ENCODE measurements around the gene TECTA.

Gene TECTA

DNA sequence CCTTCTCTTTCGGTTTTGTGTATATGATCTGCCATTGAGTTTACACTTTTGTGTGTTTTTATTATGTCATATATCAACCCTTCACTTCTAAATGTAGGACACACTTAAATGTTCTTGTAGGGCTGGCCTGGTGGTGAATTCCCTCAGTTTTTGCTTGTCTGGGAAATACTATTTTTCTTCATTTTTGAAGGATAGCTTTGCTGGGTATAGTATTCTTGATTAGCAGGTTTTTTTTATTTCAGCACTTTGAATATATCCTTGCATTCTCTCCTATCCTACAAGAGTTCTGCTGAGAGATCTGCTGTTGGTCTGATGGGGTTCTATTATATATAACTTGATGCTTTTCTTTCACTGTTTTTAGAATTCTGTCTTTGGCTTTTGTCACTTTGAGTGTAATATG is 79.1 kb downstream of the TECTA start:
- no peak for DNase-seq

- DNase-seq: no peak
Measured at GRCh38 chr11:121188776-121189175, 87.7 kb downstream of the TECTA start.

GRCh38 chr11:121191818-121192217 is 90.8 kb downstream of the TECTA start:
- DNase-seq: no peak

- DNase-seq: peak; percentile 57
Measured at GRCh38 chr11:121194731-121195596, 93.9 kb downstream of the TECTA start.

DNA sequence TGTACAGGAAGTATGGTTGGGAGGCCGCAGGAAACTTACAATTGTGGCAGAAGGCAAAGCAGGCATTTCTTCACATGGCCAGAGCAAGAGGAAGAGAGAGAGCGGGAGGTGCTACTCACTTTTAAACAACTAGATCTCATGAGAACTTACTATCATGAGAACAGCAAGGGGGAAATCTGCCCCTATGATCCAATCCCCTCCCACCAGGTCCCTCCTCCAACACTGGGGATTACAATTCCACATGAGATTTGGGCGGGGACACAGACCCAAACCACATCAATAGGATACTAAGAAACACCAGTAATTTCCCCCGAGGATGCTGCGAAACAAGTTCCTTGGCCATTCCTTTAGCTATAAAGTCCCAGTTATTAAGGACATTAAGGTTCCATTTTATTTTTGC is 97.4 kb downstream of the TECTA start:
- DNase-seq: no peak

GRCh38 chr11:121199516-121199915 is 98.5 kb downstream of the TECTA start:
- DNase-seq: no peak

DNA sequence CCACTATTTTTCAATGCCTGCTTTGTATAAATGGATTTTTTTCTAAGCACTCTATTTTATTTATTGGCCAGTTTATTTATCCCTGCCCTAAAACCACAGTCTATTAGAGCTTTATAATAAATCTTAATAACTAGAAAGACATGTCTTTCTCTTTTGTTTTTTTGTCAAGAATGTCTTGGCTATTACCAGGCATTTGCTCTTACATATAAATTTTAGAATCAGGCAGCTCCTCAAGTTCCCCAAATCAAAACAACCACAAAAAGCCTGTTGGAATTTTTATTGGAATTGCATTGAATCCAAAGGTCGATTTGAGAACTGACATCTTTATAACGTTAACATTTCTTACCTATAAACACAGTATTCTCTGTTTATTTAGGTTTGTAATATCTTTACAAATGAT is 105.8 kb downstream of the TECTA start:
- DNase-seq: no peak

- DNase-seq: no peak
Measured at GRCh38 chr11:121207485-121208115, 106.6 kb downstream of the TECTA start.

DNA sequence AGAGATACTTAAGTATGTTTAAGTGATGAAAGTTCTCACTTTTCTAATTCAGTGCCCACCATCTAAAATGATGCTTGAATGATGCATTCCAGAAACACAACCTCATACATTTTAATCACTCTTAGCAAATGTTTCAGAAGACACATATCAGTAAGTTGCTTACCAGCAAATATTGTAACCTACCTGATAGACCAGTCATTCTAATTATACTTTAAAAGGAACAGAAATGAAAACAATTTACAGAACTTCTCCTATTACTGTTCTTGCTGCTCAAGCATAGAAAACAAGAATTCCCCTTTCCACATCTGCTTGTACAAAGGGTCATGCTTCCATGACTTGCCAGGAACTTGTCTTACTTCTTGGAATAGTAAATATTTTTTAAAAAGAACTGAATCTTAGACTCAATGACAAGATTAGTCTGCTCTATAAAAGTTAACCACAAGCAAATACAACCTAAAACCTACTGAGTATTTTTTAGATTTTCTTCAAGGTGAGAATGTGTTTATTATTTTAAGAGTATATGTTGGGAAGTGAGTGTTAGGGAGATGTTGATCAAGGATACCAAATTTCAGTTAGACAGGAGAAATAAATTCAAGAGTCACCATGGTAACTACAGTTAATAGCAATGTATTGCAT is 109.5 kb downstream of the TECTA start:
- no peak for DNase-seq

DNA sequence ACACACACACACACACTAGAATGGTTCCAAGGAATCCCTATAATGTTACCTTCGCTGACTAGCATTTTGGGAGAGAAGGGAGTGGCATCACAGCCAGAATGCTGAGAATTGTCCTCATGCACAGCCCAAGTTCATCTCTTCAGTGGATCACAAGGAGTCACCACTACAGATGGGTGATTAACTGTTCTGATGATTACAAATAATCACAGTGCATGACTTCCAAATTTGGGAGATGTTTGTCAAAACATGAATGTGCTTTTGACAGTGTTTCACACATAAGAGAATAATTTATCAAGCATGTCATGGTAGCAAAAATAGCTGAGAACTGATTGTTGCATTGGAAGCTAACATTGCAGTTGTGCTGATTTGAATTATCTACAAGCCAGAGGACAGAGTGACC is 110.6 kb downstream of the TECTA start:
- no peak for DNase-seq

DNA sequence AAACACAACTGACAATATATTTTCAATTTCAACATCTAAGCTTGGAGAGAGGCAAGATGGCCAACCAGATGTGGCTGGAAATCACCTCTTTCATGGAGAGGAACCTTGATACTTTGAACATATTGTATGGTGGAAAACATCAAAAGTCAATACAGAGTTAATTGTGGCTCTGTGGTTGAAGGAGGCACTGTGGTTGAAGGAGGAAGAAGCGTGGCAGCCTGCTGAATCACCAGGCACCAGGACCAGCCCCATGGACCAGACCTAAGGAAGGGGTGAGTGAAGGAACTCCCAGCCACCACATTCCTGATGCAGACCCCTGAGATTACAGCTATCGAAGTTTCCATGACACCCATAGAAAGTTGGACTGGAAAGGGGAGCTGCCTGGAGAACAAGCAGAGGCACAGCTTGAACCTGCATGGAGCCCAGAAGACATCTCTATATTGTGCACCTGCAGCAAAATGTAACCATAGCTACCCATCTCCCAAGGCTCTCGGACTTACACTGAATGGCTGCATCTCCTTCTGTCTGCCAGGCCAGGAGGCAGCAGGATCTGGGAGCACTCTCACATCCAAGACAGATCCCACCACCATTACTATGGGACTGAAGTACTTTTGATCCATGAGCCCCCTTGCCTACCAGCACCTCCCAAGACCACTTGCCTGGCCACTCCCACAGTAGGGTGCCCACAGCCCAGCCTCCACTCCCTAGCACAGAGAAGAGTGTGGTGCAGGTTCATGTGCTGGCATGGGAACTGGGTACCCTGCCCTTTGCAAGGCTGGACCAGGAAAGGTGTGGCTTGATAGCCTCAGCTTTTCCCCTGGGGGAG is 111.7 kb downstream of the TECTA start:
- no peak for DNase-seq

GRCh38 chr11:121213362-121213893 is 112.4 kb downstream of the TECTA start:
- no peak for DNase-seq

DNA sequence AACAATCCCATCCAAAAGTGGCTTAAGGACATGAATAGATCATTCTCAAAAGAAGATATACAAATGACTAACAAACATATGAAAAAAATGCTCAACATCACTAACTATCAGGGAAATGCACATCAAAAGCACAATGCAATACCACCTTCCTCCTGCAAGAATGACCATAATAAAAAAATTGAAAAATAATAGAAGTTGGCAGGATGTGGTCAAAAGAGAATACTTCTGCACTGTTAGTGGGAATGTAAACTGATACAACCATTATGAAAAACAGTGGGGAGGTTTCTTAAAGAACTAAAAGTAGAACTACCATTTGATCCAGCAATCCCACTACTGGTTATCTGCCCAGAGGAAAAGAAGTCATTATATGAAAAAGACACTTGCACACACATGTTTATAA is 113.8 kb downstream of the TECTA start:
- no peak for DNase-seq

- DNase-seq: no peak
Measured at GRCh38 chr11:121221496-121222200, 120.6 kb downstream of the TECTA start.

GRCh38 chr11:121223161-121223560 is 122.1 kb downstream of the TECTA start:
- no peak for DNase-seq

- no peak for DNase-seq
Measured at GRCh38 chr11:121225382-121225781, 124.3 kb downstream of the TECTA start.

GRCh38 chr11:121226415-121227263 is 125.6 kb downstream of the TECTA start:
- DNase-seq: no peak

DNA sequence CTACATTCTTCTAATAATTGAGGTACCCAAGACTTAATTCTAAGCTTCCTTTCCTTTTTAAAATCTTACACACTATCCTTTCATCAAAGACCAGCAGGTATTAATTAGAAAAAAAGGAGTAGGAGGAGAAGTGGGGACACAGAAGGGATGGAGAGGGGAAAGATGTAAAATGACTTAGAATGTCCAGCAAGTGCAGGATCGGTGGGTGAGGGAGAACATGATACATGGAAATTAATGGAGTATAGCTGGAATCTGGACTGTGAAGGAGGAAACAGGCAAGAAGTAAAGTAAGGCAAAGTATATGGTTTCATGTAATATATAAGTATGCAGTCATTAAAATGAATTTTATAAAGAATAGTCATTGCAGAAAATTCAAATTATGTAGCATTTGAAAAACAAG is 127.8 kb downstream of the TECTA start:
- DNase-seq: no peak

DNA sequence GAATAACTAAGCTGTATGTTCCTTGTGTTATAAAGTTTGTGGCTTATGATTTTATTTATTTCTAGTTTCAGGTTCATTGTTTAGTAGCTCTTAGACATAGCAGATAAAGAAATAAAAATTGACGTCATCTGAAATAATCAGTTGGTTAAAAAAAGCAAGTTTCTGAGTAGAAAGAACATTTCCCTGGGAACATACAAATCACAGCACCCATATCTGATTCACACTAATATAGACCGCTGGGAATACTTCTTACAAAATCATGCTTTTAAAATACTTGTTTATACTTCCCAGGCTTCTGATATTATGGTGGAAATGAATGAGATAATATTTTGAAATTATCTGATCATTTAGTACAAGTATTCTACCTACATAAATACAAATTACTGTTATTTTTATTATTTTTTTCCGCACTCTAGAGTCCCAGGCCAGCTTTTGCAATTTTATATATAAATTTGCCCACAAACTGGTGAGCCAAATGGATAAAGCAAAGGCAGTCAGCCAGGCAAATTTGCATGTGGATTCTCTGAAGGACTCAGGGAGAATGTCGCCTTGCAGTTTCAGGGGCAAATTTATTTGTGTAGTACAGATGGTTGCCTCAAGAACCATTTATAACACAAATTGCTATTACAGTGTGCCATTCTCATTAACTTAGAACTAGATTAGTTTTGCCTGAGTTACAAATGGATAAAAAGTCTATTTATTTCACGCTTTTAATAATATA is 128.6 kb downstream of the TECTA start:
- no peak for DNase-seq

DNA sequence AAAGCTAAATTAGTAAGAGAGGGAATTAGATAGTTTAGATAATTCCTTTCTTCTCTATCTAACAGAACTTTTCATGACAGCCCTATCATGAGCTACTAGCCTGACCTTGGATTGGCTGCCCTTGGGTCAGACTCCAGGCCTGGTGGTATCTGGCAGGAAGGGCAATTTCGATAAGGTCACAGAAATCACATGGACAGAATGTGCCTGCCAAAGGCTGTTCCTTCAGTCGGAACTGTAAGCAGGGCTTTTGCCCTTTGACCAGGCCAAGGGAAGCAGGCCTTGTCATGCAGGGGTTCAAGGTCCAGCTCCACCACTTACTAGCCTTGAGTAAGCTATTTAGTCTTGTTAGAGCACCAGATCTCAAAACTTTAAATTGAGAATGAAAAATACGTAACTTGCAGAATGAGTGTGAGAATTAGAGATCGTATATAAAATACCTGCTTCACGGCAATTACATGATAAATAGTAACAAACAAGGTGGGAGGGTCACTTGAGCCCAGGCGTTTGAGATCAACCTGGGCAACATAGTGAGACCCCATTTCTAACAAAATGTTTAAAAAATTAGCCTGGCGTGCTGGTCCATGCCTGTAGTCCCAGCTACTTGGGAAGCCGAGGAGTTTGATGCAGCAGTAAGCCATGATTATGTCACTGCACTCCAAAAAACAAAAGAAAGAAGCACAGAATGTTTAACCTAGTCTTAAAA is 130.7 kb downstream of the TECTA start:
- no peak for DNase-seq

Measured in EL (cell line).